ENCODE data around the gene MYH10.

Gene MYH10

DNA sequence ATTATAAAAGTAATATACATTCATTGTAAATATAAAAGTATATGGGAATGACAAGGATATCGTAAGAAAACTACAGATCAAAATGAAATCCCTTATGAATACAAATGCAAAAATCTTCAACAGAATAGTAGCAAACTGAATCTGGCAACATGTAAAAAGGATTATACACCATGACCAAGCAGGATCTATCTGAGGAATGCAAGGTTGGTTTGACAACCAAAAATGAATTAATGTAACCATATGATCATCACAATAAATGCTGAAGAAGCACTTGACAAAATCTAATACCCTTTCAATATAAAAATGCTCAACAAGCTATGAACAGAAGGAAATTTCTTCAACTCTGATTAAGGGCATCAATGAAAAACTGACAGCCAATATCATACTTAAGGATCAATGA, 146.1 kb downstream of the MYH10 start:
- TF ChIP-seq, protein P1, sequence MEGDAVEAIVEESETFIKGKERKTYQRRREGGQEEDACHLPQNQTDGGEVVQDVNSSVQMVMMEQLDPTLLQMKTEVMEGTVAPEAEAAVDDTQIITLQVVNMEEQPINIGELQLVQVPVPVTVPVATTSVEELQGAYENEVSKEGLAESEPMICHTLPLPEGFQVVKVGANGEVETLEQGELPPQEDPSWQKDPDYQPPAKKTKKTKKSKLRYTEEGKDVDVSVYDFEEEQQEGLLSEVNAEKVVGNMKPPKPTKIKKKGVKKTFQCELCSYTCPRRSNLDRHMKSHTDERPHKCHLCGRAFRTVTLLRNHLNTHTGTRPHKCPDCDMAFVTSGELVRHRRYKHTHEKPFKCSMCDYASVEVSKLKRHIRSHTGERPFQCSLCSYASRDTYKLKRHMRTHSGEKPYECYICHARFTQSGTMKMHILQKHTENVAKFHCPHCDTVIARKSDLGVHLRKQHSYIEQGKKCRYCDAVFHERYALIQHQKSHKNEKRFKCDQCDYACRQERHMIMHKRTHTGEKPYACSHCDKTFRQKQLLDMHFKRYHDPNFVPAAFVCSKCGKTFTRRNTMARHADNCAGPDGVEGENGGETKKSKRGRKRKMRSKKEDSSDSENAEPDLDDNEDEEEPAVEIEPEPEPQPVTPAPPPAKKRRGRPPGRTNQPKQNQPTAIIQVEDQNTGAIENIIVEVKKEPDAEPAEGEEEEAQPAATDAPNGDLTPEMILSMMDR (IDR thresholded peaks at IDR 0.05): no peak
- Histone ChIP-seq H3K9me3 (no peaks in the 10 kb centered on the region), H3K27me3 (no peaks in the 10 kb centered on the region), H3K27ac (no peak overlapping the region), H3K4me1 (ENCODE audit: control insufficient read depth in 1 of 2, insufficient read depth in 1 of 2, low read depth in 1 of 2, low read length in 1 of 2) (no peaks in the 10 kb centered on the region), H3K4me3 (ENCODE audit: low read depth in 1 of 2, low read length in 1 of 2) (no peak overlapping the region), H3K36me3 (peaks cover 61% of the 10 kb centered on the region)

DNA sequence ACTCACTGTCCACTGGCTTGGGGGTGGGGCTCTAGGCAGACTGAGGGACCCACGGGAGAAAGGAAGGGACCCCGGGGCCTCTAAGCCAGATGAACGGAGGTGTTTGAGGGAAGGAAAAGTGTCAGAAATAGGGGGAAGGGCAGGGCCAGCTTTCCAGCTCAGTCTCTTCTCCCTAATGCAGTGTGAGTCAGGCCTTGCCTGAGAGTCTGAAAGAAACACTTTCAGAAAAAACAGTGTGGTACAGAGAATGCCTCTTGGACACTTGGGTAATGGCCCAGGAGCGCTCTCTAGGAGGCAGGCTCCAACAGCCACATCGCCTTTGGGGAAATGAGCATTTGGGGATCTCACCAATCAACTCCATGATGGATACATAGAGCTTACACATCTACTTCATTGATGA, 148.0 kb downstream of the MYH10 start:
- no peaks in the 10 kb centered on the region for H3K9me3 ChIP-seq
- H3K4me3 ChIP-seq (ENCODE audit: low read depth in 1 of 2, low read length in 1 of 2): no peak overlapping the region
- TF ChIP-seq, protein P1 (IDR thresholded peaks at IDR 0.05): no peak
- H3K27ac ChIP-seq: no peak overlapping the region
- peaks cover 70% of the 10 kb centered on the region for H3K36me3 ChIP-seq
- H3K27me3 ChIP-seq: no peaks in the 10 kb centered on the region
- H3K4me1 ChIP-seq (ENCODE audit: control insufficient read depth in 1 of 2, insufficient read depth in 1 of 2, low read depth in 1 of 2, low read length in 1 of 2): no peaks in the 10 kb centered on the region

DNA sequence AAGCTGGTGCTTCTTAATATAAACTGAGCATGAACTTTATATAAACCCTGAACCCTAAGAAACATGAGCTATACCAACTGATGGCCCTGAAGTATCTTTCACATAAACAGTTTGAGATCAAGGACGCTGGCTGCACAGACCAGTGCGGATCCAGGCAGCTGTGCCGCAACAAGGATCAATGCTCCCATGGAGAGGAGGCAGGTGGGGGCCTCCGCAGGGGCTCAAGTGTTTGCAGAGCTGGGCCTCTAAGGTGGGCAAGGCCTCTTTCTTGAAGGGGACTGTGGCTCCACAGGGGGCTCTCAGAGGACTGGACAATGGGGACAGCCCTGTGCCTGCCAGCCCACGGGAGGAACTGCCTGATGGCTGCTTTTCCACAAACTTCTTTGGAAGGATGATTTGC, 148.8 kb downstream of the MYH10 start:
- Histone ChIP-seq H3K4me3 (ENCODE audit: low read depth in 1 of 2, low read length in 1 of 2) (no peak overlapping the region), H3K4me1 (ENCODE audit: control insufficient read depth in 1 of 2, insufficient read depth in 1 of 2, low read depth in 1 of 2, low read length in 1 of 2) (no peaks in the 10 kb centered on the region)

DNA sequence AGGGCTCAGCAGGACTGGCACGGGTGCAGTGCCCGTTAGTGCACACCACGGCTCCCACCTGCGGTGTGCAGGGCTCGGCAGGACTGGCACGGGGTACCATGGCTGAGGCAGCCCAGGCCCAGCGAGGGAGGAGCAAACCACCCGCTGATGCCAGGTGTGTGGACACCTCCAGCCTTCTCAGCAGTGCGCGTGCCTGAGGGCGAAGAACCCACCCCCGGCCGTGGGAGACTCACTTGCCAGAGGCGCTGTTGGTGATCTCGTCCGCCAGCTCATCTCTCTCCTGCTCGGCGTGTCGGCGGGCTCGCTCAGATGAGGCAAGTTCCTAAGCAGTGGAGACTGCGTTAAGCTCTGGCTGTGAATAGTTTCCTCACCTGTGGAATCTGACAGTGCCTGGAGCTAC, 149.4 kb downstream of the MYH10 start:
- no peaks in the 10 kb centered on the region for H3K27me3 ChIP-seq
- no peak overlapping the region for H3K4me3 ChIP-seq (ENCODE audit: low read depth in 1 of 2, low read length in 1 of 2)
- TF ChIP-seq, protein P1 (IDR thresholded peaks at IDR 0.05): no peak
- no peak overlapping the region for H3K27ac ChIP-seq
- no peaks in the 10 kb centered on the region for H3K4me1 ChIP-seq (ENCODE audit: control insufficient read depth in 1 of 2, insufficient read depth in 1 of 2, low read depth in 1 of 2, low read length in 1 of 2)
- no peaks in the 10 kb centered on the region for H3K9me3 ChIP-seq
- peaks cover 77% of the 10 kb centered on the region for H3K36me3 ChIP-seq

More for the DNA sequence above, 148.8 kb downstream of the MYH10 start:
- Histone ChIP-seq H3K36me3 (peaks cover 70% of the 10 kb centered on the region), H3K27ac (no peak overlapping the region), H3K9me3 (no peaks in the 10 kb centered on the region), H3K27me3 (no peaks in the 10 kb centered on the region)
- TF ChIP-seq, protein P1 (IDR thresholded peaks at IDR 0.05): no peak

DNA sequence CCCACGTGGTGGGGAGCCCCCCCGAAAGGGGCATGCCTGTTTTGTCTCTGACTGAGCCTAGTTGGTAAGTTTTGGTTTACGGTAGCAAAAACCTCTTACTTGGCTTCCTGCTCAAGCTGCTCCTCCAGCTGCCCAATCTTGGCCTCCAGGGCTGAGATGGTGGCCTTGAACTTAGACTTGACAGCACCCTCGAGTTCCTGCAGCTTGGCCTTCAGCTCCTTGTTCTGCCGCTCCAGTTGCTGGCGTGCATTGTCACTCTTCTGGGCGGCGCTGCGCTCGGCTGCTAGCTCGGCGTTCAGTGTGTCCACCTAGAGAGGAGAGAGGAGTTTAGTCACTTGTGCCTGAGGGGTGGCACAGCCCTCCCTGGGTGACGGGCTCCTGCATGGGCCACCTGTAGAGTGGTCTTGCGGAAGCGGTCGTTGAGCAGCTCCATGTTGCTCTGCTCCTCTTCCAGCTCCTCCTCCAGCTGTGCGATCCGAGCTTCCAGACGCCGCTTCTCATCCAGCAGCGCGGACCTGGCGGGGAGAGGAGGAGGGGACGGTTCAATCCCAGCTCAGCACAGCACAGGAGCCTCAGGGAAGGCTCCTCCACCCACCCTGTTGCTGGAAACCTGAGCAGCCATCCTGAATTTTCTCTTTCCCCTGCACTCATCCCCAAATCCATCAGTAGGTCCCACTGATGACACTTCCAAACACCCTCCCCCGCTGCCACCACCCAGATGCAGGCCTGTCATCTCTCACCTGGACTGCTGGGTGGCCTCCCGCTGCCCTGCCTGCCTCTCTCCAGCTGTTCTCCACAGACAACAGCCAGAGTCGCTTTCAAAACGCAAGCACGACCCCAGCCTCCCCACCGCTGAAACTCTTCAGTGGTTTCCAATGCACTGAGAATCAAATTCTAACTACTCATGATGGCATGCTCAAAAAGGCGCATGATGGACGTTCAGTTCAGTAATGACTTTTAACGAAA, 150.2 kb downstream of the MYH10 start:
- no peaks in the 10 kb centered on the region for H3K9me3 ChIP-seq
- no peaks in the 10 kb centered on the region for H3K4me1 ChIP-seq (ENCODE audit: control insufficient read depth in 1 of 2, insufficient read depth in 1 of 2, low read depth in 1 of 2, low read length in 1 of 2)
- TF ChIP-seq, protein P1 (IDR thresholded peaks at IDR 0.05): no peak
- no peaks in the 10 kb centered on the region for H3K27me3 ChIP-seq
- no peak overlapping the region for H3K27ac ChIP-seq
- peaks cover 84% of the 10 kb centered on the region for H3K36me3 ChIP-seq
- H3K4me3 ChIP-seq (ENCODE audit: low read depth in 1 of 2, low read length in 1 of 2): no peak overlapping the region

Data from neutrophil (primary cell).